Neural progenitor cell (in vitro differentiated cells): Measurements from ENCODE around the gene PPARA.

ENCODE experiments used
- CTCF ChIP-seq: fragments of 200-600 bp; sonication (generic); IDR thresholded peaks from 2 replicates; pipeline ENCODE4 v1.5.1; 2017; ENCODE audit warnings: antibody characterized with exemption, mild to moderate bottlenecking
- EZH2 ChIP-seq: fragments of 200-600 bp; sonication (generic); IDR thresholded peaks from 2 replicates; pipeline ENCODE4 v1.6.1; 2017; ENCODE audit warnings: antibody characterized with exemption, mild to moderate bottlenecking, moderate library complexity

- TF ChIP-seq CTCF (peak; percentile 96), EZH2 (no peak)
These were observed 27.8 kb upstream of the PPARA start for GRCh38 chr22:46122511-46122971.
